Measurements from ENCODE around the gene C10orf120.

C10orf120 gene

GRCh38 chr10:122727426-122727825, 27.8 kb upstream of the C10orf120 start:
- TF ChIP-seq GABPA (IDR thresholded peaks at IDR 0.05; ENCODE audit: low read depth), result no peak
- TF ChIP-seq CTCF (IDR thresholded peaks at IDR 0.05; ENCODE audit: insufficient read depth, low read length), result no peak
- TF ChIP-seq POLR2AphosphoS5 (IDR thresholded peaks at IDR 0.05; ENCODE audit: low read depth), result no peak
- no peak for TF ChIP-seq REST (IDR thresholded peaks at IDR 0.05; ENCODE audit: insufficient replicate concordance, low read depth)
- no peak for TF ChIP-seq SPI1 (IDR thresholded peaks at IDR 0.05; ENCODE audit: borderline replicate concordance, low read depth)
- Histone ChIP-seq H3K27me3 (ENCODE audit: insufficient read depth, poor library complexity, severe bottlenecking) (no peaks in the 10 kb centered on the region), H3K4me3 (replicated peaks; ENCODE audit: insufficient read depth, low read length) (no peak overlapping the region), H3K27ac (replicated peaks) (no peak overlapping the region)
- no peak for DNase-seq (ENCODE audit: low read depth in 1 of 2, low spot score in 1 of 2)

GRCh38 chr10:122725768-122726167, 26.1 kb upstream of the C10orf120 start:
- no peak for DNase-seq (ENCODE audit: low read depth in 1 of 2, low spot score in 1 of 2)
- Histone ChIP-seq H3K27me3 (ENCODE audit: insufficient read depth, poor library complexity, severe bottlenecking) (no peaks in the 10 kb centered on the region), H3K27ac (replicated peaks) (no peak overlapping the region), H3K4me3 (replicated peaks; ENCODE audit: insufficient read depth, low read length) (no peak overlapping the region)
- no peak for TF ChIP-seq REST (IDR thresholded peaks at IDR 0.05; ENCODE audit: insufficient replicate concordance, low read depth)
- no peak for TF ChIP-seq GABPA (IDR thresholded peaks at IDR 0.05; ENCODE audit: low read depth)
- TF ChIP-seq POLR2AphosphoS5 (IDR thresholded peaks at IDR 0.05; ENCODE audit: low read depth), result no peak
- TF ChIP-seq SPI1 (IDR thresholded peaks at IDR 0.05; ENCODE audit: borderline replicate concordance, low read depth), result no peak
- TF ChIP-seq CTCF (IDR thresholded peaks at IDR 0.05; ENCODE audit: insufficient read depth, low read length), result no peak

- Histone ChIP-seq H3K27ac (replicated peaks) (no peak overlapping the region), H3K4me3 (replicated peaks; ENCODE audit: insufficient read depth, low read length) (no peak overlapping the region), H3K27me3 (ENCODE audit: insufficient read depth, poor library complexity, severe bottlenecking) (no peaks in the 10 kb centered on the region)
- DNase-seq (ENCODE audit: low read depth in 1 of 2, low spot score in 1 of 2), result no peak
- TF ChIP-seq SPI1 (IDR thresholded peaks at IDR 0.05; ENCODE audit: borderline replicate concordance, low read depth) (no peak), POLR2AphosphoS5 (IDR thresholded peaks at IDR 0.05; ENCODE audit: low read depth) (no peak), GABPA (IDR thresholded peaks at IDR 0.05; ENCODE audit: low read depth) (no peak), REST (IDR thresholded peaks at IDR 0.05; ENCODE audit: insufficient replicate concordance, low read depth) (no peak), CTCF (IDR thresholded peaks at IDR 0.05; ENCODE audit: insufficient read depth, low read length) (no peak)
These were observed 25.4 kb upstream of the C10orf120 start for GRCh38 chr10:122725006-122725405.
